ENCODE results near the gene CP. TPM values are rescaled to one million over a fixed set of nuclear protein-coding genes. Genes with fewer than 3 reads are reported as not detected.

CP gene
- total RNA-seq (2022) (5.0 and 6.8 TPM in 2 replicates), Bru-seq, nascent RNA (percentile 42 among the genes with signal in this experiment), BruChase-seq, experiment 1, labeled RNA remaining after a 2-hour chase (percentile 36 among the genes with signal in this experiment), BruChase-seq, experiment 2, labeled RNA remaining after a 6-hour chase (percentile 47 among the genes with signal in this experiment)
- long read RNA-seq, partial matches to known transcripts: 3 of 8 reads
- long read RNA-seq, other reads (novel, unspliced or antisense): 5 of 8 reads

DNA sequence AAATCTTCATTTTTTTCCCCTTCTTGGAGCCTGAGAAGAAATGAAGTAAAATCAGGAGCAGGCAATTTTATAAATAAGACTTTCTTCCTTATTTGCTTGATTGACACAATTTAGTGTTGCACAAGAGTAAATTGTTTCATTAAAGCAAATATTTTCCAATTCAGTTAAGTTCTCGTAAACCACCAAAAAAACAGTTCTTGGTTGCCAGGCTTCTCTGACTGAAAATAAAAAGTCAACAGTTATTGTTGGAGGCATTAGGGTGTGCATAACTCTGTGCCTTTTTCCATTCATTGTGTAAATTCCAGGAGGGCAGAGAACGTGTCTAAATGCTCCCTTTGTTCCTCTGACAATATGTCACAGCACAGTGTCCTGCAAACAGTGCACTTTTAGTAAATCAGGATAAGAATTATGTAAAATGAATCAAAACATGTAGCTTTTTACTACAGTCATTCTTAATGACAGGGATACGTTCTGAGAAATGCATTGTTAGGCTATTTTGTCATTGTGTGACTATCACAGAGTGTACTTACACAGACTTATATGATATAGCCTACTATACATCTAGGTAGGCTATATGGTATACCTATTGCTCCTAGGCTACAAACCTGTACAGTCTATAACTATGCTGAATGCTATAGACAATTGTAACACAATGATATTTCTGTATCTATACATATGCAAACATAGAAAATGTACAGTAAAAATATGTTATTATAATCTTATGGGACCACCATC, at the start of gene CP:
Gene CP (minus strand): TSS at position 47 of the 735 bp plus-strand sequence. CDS start 37 bp downstream, at position 10.
- Histone ChIP-seq H3K4me1 (peaks cover 34% of the 10 kb centered on the region), H3K4me3 (ENCODE audit: low read depth, low read length) (no peak within 1 kb of the TSS), H3K27me3 (replicated peaks; ENCODE audit: control insufficient read depth, insufficient read depth, low read length) (no peaks in the 10 kb centered on the region), H3K36me3 (ENCODE audit: control insufficient read depth, insufficient read depth, low read length) (no peaks in the 10 kb centered on the region), H3K9me3 (no peaks in the 10 kb centered on the region)
- ChIA-PET CTCF (no interaction called here), POLR2A (no interaction called here)
- Mint-ChIP-seq H3K36me3 (ENCODE audit: insufficient read depth, unreplicated experiment) (no peaks in the 10 kb centered on the region), H3K4me3 (ENCODE audit: unreplicated experiment) (no peak within 1 kb of the TSS), H3K4me1 (ENCODE audit: low read depth, unreplicated experiment) (peaks cover 23% of the 10 kb centered on the region), H3K27me3 (ENCODE audit: insufficient read depth, unreplicated experiment) (no peaks in the 10 kb centered on the region), H3K9me3 (ENCODE audit: unreplicated experiment) (no peaks in the 10 kb centered on the region), H3K27ac (ENCODE audit: unreplicated experiment) (no peak within 1 kb of the TSS)
- BruUV-seq (replicated peaks): no TSS peak
- no peak for DNase-seq
- TF ChIP-seq, protein P1, sequence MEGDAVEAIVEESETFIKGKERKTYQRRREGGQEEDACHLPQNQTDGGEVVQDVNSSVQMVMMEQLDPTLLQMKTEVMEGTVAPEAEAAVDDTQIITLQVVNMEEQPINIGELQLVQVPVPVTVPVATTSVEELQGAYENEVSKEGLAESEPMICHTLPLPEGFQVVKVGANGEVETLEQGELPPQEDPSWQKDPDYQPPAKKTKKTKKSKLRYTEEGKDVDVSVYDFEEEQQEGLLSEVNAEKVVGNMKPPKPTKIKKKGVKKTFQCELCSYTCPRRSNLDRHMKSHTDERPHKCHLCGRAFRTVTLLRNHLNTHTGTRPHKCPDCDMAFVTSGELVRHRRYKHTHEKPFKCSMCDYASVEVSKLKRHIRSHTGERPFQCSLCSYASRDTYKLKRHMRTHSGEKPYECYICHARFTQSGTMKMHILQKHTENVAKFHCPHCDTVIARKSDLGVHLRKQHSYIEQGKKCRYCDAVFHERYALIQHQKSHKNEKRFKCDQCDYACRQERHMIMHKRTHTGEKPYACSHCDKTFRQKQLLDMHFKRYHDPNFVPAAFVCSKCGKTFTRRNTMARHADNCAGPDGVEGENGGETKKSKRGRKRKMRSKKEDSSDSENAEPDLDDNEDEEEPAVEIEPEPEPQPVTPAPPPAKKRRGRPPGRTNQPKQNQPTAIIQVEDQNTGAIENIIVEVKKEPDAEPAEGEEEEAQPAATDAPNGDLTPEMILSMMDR (IDR thresholded peaks at IDR 0.05; ENCODE audit: insufficient read depth in 1 of 2, low read depth in 1 of 2, low read length in 1 of 2, severe bottlenecking in 1 of 2, unreplicated experiment in 1 of 2): no peak
- intact Hi-C loops (cut with micrococcal nuclease; ENCODE audit: unreplicated experiment): loop anchor here (1.0 kb wide), 1 partner anchor 10 kb away; no protein-coding TSS in a partner anchor

DNA sequence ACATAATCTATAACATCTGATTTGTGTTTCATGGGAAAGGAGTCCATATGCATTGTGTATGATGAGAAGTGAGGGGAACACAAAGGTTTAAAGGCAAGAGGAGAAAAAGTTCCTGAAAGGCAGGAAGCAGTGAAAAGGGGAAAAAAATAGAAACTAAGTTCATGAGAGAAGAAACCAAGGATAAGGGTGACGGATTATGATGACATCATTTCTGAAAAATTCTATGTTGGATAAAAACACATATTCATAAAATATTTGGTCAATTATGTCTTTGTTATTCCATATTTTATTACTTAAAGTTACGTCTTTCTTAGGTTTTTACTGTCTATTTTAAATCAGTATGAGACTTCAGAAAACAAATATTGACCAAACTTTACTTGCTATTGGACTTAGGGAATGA, 48.6 kb upstream of the CP start:
- Histone ChIP-seq H3K27me3 (replicated peaks; ENCODE audit: control insufficient read depth, insufficient read depth, low read length) (no peaks in the 10 kb centered on the region), H3K9me3 (no peaks in the 10 kb centered on the region), H3K4me1 (no peaks in the 10 kb centered on the region), H3K4me3 (ENCODE audit: low read depth, low read length) (no peak overlapping the region), H3K36me3 (ENCODE audit: control insufficient read depth, insufficient read depth, low read length) (no peaks in the 10 kb centered on the region)
- POLR2A ChIA-PET: no interaction called here
- intact Hi-C loops (cut with micrococcal nuclease; ENCODE audit: unreplicated experiment): loop anchor here (5.0 kb wide), 1 partner anchor 83 kb away; no protein-coding TSS in a partner anchor
- TF ChIP-seq, protein P1 (IDR thresholded peaks at IDR 0.05; ENCODE audit: insufficient read depth in 1 of 2, low read depth in 1 of 2, low read length in 1 of 2, severe bottlenecking in 1 of 2, unreplicated experiment in 1 of 2): no peak
- BruUV-seq (replicated peaks): no TSS peak
- H3K27ac Mint-ChIP-seq (ENCODE audit: unreplicated experiment): no peak overlapping the region
- H3K4me3 Mint-ChIP-seq (ENCODE audit: unreplicated experiment): no peak overlapping the region
- no peaks in the 10 kb centered on the region for H3K9me3 Mint-ChIP-seq (ENCODE audit: unreplicated experiment)
- no peaks in the 10 kb centered on the region for H3K36me3 Mint-ChIP-seq (ENCODE audit: insufficient read depth, unreplicated experiment)
- no peak for DNase-seq
- H3K4me1 Mint-ChIP-seq (ENCODE audit: low read depth, unreplicated experiment): peaks cover 7% of the 10 kb centered on the region
- CTCF ChIA-PET: no interaction called here
- no peaks in the 10 kb centered on the region for H3K27me3 Mint-ChIP-seq (ENCODE audit: insufficient read depth, unreplicated experiment)

GRCh38 chr3:149269687-149270086, 48.1 kb upstream of the CP start:
- DNase-seq: no peak
- H3K36me3 Mint-ChIP-seq (ENCODE audit: insufficient read depth, unreplicated experiment): no peaks in the 10 kb centered on the region
- no peaks in the 10 kb centered on the region for H3K27me3 Mint-ChIP-seq (ENCODE audit: insufficient read depth, unreplicated experiment)
- Histone ChIP-seq H3K27me3 (replicated peaks; ENCODE audit: control insufficient read depth, insufficient read depth, low read length) (no peaks in the 10 kb centered on the region), H3K9me3 (no peaks in the 10 kb centered on the region), H3K4me3 (ENCODE audit: low read depth, low read length) (no peak overlapping the region), H3K36me3 (ENCODE audit: control insufficient read depth, insufficient read depth, low read length) (no peaks in the 10 kb centered on the region), H3K4me1 (no peaks in the 10 kb centered on the region)
- H3K4me3 Mint-ChIP-seq (ENCODE audit: unreplicated experiment): no peak overlapping the region
- no peak overlapping the region for H3K27ac Mint-ChIP-seq (ENCODE audit: unreplicated experiment)
- TF ChIP-seq, protein P1 (IDR thresholded peaks at IDR 0.05; ENCODE audit: insufficient read depth in 1 of 2, low read depth in 1 of 2, low read length in 1 of 2, severe bottlenecking in 1 of 2, unreplicated experiment in 1 of 2): no peak
- intact Hi-C loops (cut with micrococcal nuclease; ENCODE audit: unreplicated experiment): loop anchor here (5.0 kb wide), 1 partner anchor 82 kb away; no protein-coding TSS in a partner anchor
- H3K4me1 Mint-ChIP-seq (ENCODE audit: low read depth, unreplicated experiment): peaks cover 7% of the 10 kb centered on the region
- POLR2A ChIA-PET: no interaction called here
- CTCF ChIA-PET: no interaction called here
- BruUV-seq (replicated peaks): no TSS peak
- H3K9me3 Mint-ChIP-seq (ENCODE audit: unreplicated experiment): no peaks in the 10 kb centered on the region
